ENCODE data around the gene SIL1.
"Not testable (repeated sequence)": the region's sequence is repeated elsewhere in the genome, so short reads cannot be mapped to it uniquely, and the experiment has no call there.

DNA sequence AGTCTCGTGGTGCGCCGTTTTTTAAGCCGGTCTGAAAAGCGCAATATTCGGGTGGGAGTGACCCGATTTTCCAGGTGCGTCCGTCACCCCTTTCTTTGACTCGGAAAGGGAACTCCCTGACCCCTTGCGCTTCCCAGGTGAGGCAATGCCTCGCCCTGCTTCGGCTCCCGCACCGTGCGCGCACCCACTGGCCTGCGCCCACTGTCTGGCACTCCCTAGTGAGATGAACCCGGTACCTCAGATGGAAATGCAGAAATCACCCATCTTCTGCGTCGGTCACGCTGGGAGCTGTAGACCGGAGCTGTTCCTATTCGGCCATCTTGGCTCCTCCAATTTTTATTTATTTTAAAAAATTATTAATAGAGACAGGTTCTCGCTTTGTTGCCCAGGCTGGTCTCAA, 187.0 kb downstream of the SIL1 start:
- TF ChIP-seq, protein P1, sequence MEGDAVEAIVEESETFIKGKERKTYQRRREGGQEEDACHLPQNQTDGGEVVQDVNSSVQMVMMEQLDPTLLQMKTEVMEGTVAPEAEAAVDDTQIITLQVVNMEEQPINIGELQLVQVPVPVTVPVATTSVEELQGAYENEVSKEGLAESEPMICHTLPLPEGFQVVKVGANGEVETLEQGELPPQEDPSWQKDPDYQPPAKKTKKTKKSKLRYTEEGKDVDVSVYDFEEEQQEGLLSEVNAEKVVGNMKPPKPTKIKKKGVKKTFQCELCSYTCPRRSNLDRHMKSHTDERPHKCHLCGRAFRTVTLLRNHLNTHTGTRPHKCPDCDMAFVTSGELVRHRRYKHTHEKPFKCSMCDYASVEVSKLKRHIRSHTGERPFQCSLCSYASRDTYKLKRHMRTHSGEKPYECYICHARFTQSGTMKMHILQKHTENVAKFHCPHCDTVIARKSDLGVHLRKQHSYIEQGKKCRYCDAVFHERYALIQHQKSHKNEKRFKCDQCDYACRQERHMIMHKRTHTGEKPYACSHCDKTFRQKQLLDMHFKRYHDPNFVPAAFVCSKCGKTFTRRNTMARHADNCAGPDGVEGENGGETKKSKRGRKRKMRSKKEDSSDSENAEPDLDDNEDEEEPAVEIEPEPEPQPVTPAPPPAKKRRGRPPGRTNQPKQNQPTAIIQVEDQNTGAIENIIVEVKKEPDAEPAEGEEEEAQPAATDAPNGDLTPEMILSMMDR (conservative IDR thresholded peaks at IDR 0.05; ENCODE audit: low read depth, low read length), result not testable (repeated sequence)
- not testable (repeated sequence) for TF ChIP-seq EZH2 (IDR thresholded peaks at IDR 0.05; ENCODE audit: borderline replicate concordance, low read depth, low read length, poor library complexity, severe bottlenecking)
